ENCODE results near the gene ANLN. TPM values are rescaled to one million over a fixed set of nuclear protein-coding genes. Genes with fewer than 3 reads are reported as not detected.

ANLN gene
- total and polyA plus RNA-seq, 12 donors = 0.20 to 25.5 (median 2.4) TPM

DNA sequence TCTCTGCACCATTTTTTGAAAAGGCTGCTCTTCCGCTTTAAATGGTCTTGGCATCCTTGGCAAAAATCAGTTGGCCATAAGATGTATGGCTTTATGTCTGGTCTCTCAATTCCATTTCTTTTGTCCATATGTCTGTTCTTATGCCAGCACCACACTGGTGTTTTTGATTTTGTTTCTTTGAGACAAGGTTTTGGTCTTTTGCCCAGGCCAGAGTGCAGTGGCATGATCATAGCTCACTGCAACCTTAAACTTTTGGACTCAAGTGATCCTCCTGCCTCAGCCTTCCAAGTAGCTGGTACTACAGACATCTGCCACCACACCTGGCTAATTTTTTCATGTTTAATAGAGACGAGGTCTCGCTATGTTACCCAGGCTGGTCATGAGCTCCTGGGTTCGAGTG lies 48.5 kb downstream of the ANLN start:
- no peak overlapping the region for H3K4me3 ChIP-seq
- no peak for DNase-seq
- intact Hi-C loops (cut with DNase I) = no loop called here
- WGBS, 4 donors = 94 to 100% (median 97%) methylated on average over 4 of the region's 4 CpGs
- H3K9me3 ChIP-seq (replicated peaks in 1 of 3) = no peaks in the 10 kb centered on the region
- no peaks in the 10 kb centered on the region for H3K4me1 ChIP-seq (replicated peaks in 1 of 2)
- TF ChIP-seq, protein P1, sequence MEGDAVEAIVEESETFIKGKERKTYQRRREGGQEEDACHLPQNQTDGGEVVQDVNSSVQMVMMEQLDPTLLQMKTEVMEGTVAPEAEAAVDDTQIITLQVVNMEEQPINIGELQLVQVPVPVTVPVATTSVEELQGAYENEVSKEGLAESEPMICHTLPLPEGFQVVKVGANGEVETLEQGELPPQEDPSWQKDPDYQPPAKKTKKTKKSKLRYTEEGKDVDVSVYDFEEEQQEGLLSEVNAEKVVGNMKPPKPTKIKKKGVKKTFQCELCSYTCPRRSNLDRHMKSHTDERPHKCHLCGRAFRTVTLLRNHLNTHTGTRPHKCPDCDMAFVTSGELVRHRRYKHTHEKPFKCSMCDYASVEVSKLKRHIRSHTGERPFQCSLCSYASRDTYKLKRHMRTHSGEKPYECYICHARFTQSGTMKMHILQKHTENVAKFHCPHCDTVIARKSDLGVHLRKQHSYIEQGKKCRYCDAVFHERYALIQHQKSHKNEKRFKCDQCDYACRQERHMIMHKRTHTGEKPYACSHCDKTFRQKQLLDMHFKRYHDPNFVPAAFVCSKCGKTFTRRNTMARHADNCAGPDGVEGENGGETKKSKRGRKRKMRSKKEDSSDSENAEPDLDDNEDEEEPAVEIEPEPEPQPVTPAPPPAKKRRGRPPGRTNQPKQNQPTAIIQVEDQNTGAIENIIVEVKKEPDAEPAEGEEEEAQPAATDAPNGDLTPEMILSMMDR (IDR thresholded peaks at IDR 0.05) = no peak
- TF ChIP-seq POLR2A (IDR thresholded peaks at IDR 0.05) = no peak
- H3K27ac ChIP-seq = no peak overlapping the region
- no peaks in the 10 kb centered on the region for H3K36me3 ChIP-seq (replicated peaks in 1 of 2)
- H3K27me3 ChIP-seq = no peaks in the 10 kb centered on the region

DNA sequence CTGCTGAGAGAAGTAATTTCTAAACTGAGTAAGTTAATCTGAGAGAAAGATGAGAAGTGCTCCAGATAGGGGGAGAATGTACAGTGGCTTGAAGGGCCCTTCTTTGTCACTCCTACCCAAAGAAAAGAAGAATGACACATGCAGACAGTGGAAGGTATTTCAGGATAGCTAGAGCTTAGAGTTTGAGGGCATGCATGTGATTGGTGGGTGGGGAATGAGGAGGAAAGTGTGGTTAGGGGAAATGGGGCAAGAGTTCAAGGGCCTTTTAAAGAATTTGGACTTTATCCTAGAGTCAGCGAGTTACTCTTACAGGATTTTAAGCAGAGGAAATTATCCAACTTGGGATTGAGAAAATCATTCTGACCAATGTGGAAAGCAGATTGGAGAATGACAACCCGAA lies 50.0 kb downstream of the ANLN start:
- Histone ChIP-seq H3K36me3 (replicated peaks in 1 of 2) (no peaks in the 10 kb centered on the region), H3K27me3 (no peaks in the 10 kb centered on the region), H3K4me1 (replicated peaks in 1 of 2) (no peaks in the 10 kb centered on the region), H3K4me3 (no peak overlapping the region), H3K27ac (no peak overlapping the region), H3K9me3 (replicated peaks in 1 of 3) (no peaks in the 10 kb centered on the region)
- WGBS, 4 donors = 93 to 97% (median 94%) methylated on average over 2 of the region's 2 CpGs
- DNase-seq = no peak
- intact Hi-C loops (cut with DNase I) = no loop called here
- TF ChIP-seq, protein P1 (IDR thresholded peaks at IDR 0.05) = no peak
- TF ChIP-seq POLR2A (IDR thresholded peaks at IDR 0.05) = no peak

DNA sequence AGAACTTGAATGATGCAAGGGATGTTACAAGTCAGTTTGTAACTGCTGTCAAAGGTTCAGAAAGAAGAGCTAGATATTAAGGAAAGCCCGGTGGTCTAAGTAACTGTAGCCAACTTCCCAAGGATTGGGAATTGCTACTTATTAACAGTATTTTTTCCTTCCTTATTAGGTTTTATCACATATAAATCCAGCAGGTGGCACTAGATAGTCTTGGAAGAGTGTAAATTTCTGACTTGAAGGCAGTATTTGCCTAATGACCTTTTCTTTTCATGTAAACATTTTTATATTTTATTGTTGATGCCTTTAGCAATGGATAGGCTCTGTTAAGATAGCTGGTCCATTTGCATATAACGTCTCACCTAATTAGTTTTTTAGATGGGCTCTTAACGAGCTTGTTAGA lies 51.2 kb downstream of the ANLN start:
- Histone ChIP-seq H3K9me3 (replicated peaks in 1 of 3) (no peaks in the 10 kb centered on the region), H3K27ac (no peak overlapping the region), H3K36me3 (replicated peaks in 1 of 2) (no peaks in the 10 kb centered on the region), H3K4me3 (no peak overlapping the region), H3K27me3 (no peaks in the 10 kb centered on the region), H3K4me1 (replicated peaks in 1 of 2) (no peaks in the 10 kb centered on the region)
- DNase-seq = no peak
- TF ChIP-seq POLR2A (IDR thresholded peaks at IDR 0.05) = no peak
- TF ChIP-seq, protein P1 (IDR thresholded peaks at IDR 0.05) = peak; percentile 16 to 53 (median 34)
- intact Hi-C loops (cut with DNase I) = no loop called here
- WGBS, 4 donors = 40 to 67% (median 56%) methylated on average over 3 of the region's 3 CpGs

DNA sequence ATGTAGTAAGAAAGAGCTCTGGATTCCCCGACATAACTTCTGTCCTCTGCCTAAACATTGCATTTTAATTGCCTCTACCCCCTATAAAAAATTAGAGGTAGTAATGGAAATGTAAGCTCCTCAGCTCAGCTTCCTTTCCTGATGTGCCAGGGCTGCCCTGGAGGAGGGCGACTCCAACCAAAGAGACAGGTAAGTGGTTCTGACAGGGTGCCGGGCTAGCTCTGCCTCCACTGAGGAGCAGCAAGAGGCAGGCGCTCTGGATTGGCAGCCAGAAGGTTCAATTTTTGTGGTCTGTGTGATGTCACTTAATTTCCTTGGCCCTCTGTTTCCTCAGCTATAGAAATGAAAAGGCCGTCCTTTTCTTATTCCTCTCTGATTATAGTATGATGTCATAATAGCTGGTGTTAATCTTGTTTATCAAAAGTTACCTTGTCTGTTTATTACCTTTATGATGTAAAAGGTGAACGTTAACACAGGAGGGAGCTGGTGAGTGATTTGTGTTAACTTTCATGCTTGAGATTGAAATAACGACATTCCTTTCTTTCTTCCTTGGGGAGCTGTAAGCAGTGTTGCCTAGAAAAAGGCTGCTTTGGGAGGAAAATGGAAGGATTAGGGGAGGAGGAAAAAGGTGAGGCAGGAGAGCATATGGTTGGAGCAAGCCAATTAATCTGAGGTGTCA lies 51.8 kb downstream of the ANLN start:
- DNase-seq = no peak
- TF ChIP-seq POLR2A (IDR thresholded peaks at IDR 0.05) = no peak
- TF ChIP-seq, protein P1 (IDR thresholded peaks at IDR 0.05) = no peak
- intact Hi-C loops (cut with DNase I) = no loop called here
- no peaks in the 10 kb centered on the region for H3K36me3 ChIP-seq (replicated peaks in 1 of 2)
- H3K4me3 ChIP-seq = no peak overlapping the region
- no peaks in the 10 kb centered on the region for H3K27me3 ChIP-seq
- WGBS, 4 donors = 66 to 78% (median 73%) methylated on average over 7 of the region's 7 CpGs
- H3K27ac ChIP-seq = no peak overlapping the region
- no peaks in the 10 kb centered on the region for H3K4me1 ChIP-seq (replicated peaks in 1 of 2)
- H3K9me3 ChIP-seq (replicated peaks in 1 of 3) = no peaks in the 10 kb centered on the region
